GM23338 (cell line): ENCODE results near the gene CLSTN2. TPM values are rescaled to one million over a fixed set of nuclear protein-coding genes. Genes with fewer than 3 reads are reported as not detected.

Source experiments
- ATAC-seq: fragments of 200-7000 bp; cut with Tn5 transposase; 3 replicates; pipeline ENCODE4 v1.9.1; 2020
- DNase-seq: peaks from one replicate; pipeline ENCODE4 v3.0.0-alpha.2; 2015; ENCODE audit warnings: low spot score
- H2AFZ ChIP-seq: fragments of 200-600 bp; sonication (generic); 2 replicates; pipeline ENCODE4 v1.8.0; 2016; ENCODE audit warnings: antibody characterized with exemption, mild to moderate bottlenecking, moderate library complexity
- H3F3A ChIP-seq: fragments of 200-600 bp; sonication (generic); replicated peaks from 2 replicates; pipeline ENCODE4 v1.8.0; 2017; ENCODE audit warnings: antibody characterized with exemption, mixed run types, low read depth
- H3K27ac ChIP-seq: fragments of 200-600 bp; sonication (generic); 2 replicates; pipeline ENCODE4 v1.6.1; 2016; ENCODE audit warnings: low read depth
- H3K27me3 ChIP-seq: fragments of 200-600 bp; sonication (generic); 2 replicates; pipeline ENCODE4 v1.8.0; 2016; ENCODE audit warnings: mild to moderate bottlenecking, mixed run types, moderate library complexity; ENCODE audit not compliant: insufficient read depth
- H3K36me3 ChIP-seq: fragments of 200-600 bp; sonication (generic); 2 replicates; pipeline ENCODE4 v1.8.0; 2016; ENCODE audit warnings: mild to moderate bottlenecking; ENCODE audit not compliant: insufficient read depth
- H3K4me1 ChIP-seq: fragments of 200-600 bp; sonication (generic); 2 replicates; pipeline ENCODE4 v1.8.0; 2016; ENCODE audit warnings: mild to moderate bottlenecking, moderate library complexity; ENCODE audit not compliant: insufficient read depth
- H3K4me2 ChIP-seq: fragments of 200-600 bp; sonication (generic); 2 replicates; pipeline ENCODE4 v1.7.1; 2017; ENCODE audit warnings: mixed run types
- H3K4me3 ChIP-seq: fragments of 200-600 bp; sonication (generic); 2 replicates; pipeline ENCODE4 v1.6.1; 2016; ENCODE audit warnings: mixed run types
- H3K79me2 ChIP-seq: fragments of 200-600 bp; sonication (generic); replicated peaks from 2 replicates; pipeline ENCODE4 v1.8.0; 2017; ENCODE audit warnings: mild to moderate bottlenecking; ENCODE audit not compliant: insufficient read depth
- H3K9me2 ChIP-seq: fragments of 200-600 bp; sonication (generic); 2 replicates; pipeline ENCODE4 v1.8.0; 2017; ENCODE audit not compliant: insufficient read depth
- H4K20me1 ChIP-seq: fragments of 200-600 bp; sonication (generic); replicated peaks from 2 replicates; pipeline ENCODE4 v1.8.0; 2017; ENCODE audit warnings: mild to moderate bottlenecking; ENCODE audit not compliant: insufficient read depth
- H3K27ac Mint-ChIP-seq: 2 replicates; pipeline ENCODE4 v1.8.0; 2020; ENCODE audit warnings: inconsistent platforms, mild to moderate bottlenecking, moderate library complexity, mixed read lengths
- H3K27me3 Mint-ChIP-seq: 3 replicates; pipeline ENCODE4 v1.8.0; 2022; ENCODE audit warnings: low read depth, mild to moderate bottlenecking, moderate library complexity, mixed read lengths, inconsistent platforms; ENCODE audit not compliant: insufficient read depth, poor library complexity
- H3K36me3 Mint-ChIP-seq: 3 replicates; pipeline ENCODE4 v1.8.0; 2021; ENCODE audit warnings: low read depth, mild to moderate bottlenecking, inconsistent platforms, moderate library complexity, mixed read lengths
- H3K4me1 Mint-ChIP-seq: 3 replicates; pipeline ENCODE4 v1.8.0; 2020; ENCODE audit warnings: mild to moderate bottlenecking, inconsistent platforms, mixed read lengths
- H3K4me3 Mint-ChIP-seq: 3 replicates; pipeline ENCODE4 v1.8.0; 2021; ENCODE audit warnings: moderate library complexity, mild to moderate bottlenecking, inconsistent platforms, mixed read lengths
- H3K9me3 Mint-ChIP-seq: 3 replicates; pipeline ENCODE4 v1.8.0; 2020; ENCODE audit warnings: moderate library complexity, mild to moderate bottlenecking, inconsistent platforms, mixed read lengths
- EZH2phosphoT487 ChIP-seq: fragments of 200-600 bp; sonication (generic); IDR thresholded peaks from one replicate; pipeline ENCODE4 v1.8.1; 2018; ENCODE audit warnings: antibody characterized with exemption; ENCODE audit not compliant: unreplicated experiment
- POLR2AphosphoS5 ChIP-seq: IDR thresholded peaks from 2 replicates; pipeline ENCODE4 v1.6.1; 2016; ENCODE audit warnings: antibody characterized with exemption, low read depth
- ZNF114 ChIP-seq: fragments of 250-450 bp; sonication (Bioruptor Pico); IDR thresholded peaks from 2 replicates; pipeline ENCODE4 v1.5.0; 2020; ENCODE audit warnings: mild to moderate bottlenecking, moderate library complexity
- polyA plus RNA-seq: library from polyadenylated mRNA; unstranded; fragments of >200 nt; fragmentation: Nextera tagmentation; extraction: Ambion mirVana; gene quantifications from 2 replicates; pipeline ENCODE4 v1.2.1, GENCODE V29; 2016
- total RNA-seq: library from RNA; depleted of rRNA; stranded (reverse); fragments of >200 nt; shearing (Covaris generic); gene quantifications from 2 replicates; pipeline ENCODE4 v1.2.3, GENCODE V29; 2014
- TF ChIP-seq, protein P1 (sequence below), 2 experiments: fragments of 200-600 bp in 1 of 2; sonication (generic) in 1 of 2; conservative IDR thresholded peaks; 2 replicates each; pipeline versions ENCODE4 v1.5.1 to v1.6.1; 2016 to 2017; ENCODE audit warnings: antibody characterized with exemption in 2 of 2, low read depth in 2 of 2, mild to moderate bottlenecking in 2 of 2, moderate library complexity in 1 of 2
- TF ChIP-seq, protein P2 (sequence below): IDR thresholded peaks from one replicate; pipeline ENCODE4 v1.6.1; 2018; ENCODE audit warnings: antibody characterized with exemption; ENCODE audit not compliant: unreplicated experiment
- TF ChIP-seq, protein P3 (sequence below): IDR thresholded peaks from 2 replicates; pipeline ENCODE4 v1.6.1; 2016; ENCODE audit warnings: antibody characterized with exemption

CLSTN2 gene
- total and polyA plus RNA-seq, 2 experiments from 2014 or later: 0.11 to 0.83 TPM

DNA sequence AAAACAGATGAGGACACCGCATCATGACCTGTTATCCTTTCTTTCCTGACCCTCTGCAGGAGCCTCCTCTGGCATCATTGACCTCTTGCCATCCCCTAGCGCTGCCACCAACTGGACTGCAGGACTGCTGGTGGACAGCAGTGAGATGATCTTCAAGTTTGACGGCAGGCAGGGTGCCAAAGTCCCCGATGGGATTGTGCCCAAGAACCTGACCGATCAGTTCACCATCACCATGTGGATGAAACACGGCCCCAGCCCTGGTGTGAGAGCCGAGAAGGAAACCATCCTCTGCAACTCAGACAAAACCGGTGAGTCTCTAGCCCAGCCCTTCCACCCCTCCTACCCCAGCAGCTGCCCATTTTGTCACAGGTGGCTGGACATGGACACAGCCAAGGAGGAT, 524.5 kb downstream of the CLSTN2 start (continued):
- TF ChIP-seq, protein P1, sequence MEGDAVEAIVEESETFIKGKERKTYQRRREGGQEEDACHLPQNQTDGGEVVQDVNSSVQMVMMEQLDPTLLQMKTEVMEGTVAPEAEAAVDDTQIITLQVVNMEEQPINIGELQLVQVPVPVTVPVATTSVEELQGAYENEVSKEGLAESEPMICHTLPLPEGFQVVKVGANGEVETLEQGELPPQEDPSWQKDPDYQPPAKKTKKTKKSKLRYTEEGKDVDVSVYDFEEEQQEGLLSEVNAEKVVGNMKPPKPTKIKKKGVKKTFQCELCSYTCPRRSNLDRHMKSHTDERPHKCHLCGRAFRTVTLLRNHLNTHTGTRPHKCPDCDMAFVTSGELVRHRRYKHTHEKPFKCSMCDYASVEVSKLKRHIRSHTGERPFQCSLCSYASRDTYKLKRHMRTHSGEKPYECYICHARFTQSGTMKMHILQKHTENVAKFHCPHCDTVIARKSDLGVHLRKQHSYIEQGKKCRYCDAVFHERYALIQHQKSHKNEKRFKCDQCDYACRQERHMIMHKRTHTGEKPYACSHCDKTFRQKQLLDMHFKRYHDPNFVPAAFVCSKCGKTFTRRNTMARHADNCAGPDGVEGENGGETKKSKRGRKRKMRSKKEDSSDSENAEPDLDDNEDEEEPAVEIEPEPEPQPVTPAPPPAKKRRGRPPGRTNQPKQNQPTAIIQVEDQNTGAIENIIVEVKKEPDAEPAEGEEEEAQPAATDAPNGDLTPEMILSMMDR (conservative IDR thresholded peaks at IDR 0.05; ENCODE audit: low read depth in 2 of 2): no peak
- TF ChIP-seq, protein P2, sequence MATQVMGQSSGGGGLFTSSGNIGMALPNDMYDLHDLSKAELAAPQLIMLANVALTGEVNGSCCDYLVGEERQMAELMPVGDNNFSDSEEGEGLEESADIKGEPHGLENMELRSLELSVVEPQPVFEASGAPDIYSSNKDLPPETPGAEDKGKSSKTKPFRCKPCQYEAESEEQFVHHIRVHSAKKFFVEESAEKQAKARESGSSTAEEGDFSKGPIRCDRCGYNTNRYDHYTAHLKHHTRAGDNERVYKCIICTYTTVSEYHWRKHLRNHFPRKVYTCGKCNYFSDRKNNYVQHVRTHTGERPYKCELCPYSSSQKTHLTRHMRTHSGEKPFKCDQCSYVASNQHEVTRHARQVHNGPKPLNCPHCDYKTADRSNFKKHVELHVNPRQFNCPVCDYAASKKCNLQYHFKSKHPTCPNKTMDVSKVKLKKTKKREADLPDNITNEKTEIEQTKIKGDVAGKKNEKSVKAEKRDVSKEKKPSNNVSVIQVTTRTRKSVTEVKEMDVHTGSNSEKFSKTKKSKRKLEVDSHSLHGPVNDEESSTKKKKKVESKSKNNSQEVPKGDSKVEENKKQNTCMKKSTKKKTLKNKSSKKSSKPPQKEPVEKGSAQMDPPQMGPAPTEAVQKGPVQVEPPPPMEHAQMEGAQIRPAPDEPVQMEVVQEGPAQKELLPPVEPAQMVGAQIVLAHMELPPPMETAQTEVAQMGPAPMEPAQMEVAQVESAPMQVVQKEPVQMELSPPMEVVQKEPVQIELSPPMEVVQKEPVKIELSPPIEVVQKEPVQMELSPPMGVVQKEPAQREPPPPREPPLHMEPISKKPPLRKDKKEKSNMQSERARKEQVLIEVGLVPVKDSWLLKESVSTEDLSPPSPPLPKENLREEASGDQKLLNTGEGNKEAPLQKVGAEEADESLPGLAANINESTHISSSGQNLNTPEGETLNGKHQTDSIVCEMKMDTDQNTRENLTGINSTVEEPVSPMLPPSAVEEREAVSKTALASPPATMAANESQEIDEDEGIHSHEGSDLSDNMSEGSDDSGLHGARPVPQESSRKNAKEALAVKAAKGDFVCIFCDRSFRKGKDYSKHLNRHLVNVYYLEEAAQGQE: no peak
- TF ChIP-seq, protein P3, sequence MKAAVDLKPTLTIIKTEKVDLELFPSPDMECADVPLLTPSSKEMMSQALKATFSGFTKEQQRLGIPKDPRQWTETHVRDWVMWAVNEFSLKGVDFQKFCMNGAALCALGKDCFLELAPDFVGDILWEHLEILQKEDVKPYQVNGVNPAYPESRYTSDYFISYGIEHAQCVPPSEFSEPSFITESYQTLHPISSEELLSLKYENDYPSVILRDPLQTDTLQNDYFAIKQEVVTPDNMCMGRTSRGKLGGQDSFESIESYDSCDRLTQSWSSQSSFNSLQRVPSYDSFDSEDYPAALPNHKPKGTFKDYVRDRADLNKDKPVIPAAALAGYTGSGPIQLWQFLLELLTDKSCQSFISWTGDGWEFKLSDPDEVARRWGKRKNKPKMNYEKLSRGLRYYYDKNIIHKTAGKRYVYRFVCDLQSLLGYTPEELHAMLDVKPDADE: no peak
- no peak for TF ChIP-seq POLR2AphosphoS5

DNA sequence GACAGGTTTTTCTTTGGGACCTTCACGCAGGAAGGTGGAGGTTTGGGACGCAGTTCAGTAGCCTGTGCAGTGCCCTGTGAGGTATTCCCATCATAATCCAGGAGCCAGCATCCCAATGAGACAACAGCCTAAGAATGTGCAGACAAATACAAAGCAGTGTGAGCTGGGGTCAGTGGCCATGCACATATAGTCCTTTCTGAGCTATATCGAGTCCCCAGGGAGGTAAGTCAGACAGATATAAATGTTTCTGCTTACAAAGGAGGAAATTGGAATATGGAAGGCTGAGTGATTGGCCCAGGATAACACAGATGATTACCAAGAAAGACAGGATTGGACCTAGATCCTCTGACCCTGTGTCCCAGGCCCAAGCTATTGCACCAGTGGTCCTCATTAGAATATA, 526.3 kb downstream of the CLSTN2 start:
- Histone ChIP-seq H3K36me3 (no peaks in the 10 kb centered on the region), H3K4me2 (no peak overlapping the region), H3K9me2 (peaks cover 2% of the 10 kb centered on the region; the same call in 1 of the 2 replicates), H3K4me3 (no peak overlapping the region), H3K27me3 (no peaks in the 10 kb centered on the region), H3K4me1 (no peaks in the 10 kb centered on the region), H2AFZ (no peak overlapping the region), H4K20me1 (no peaks in the 10 kb centered on the region), H3F3A (no peaks in the 10 kb centered on the region), H3K27ac (no peak overlapping the region), H3K79me2 (no peaks in the 10 kb centered on the region)
- ATAC-seq (no peak), DNase-seq (no peak)
- Mint-ChIP-seq H3K27me3 (no peaks in the 10 kb centered on the region), H3K9me3 (no peaks in the 10 kb centered on the region; the same call in 2 of the 3 replicates), H3K27ac (no peak overlapping the region), H3K4me3 (no peak overlapping the region), H3K4me1 (no peaks in the 10 kb centered on the region), H3K36me3 (no peaks in the 10 kb centered on the region)
- TF ChIP-seq ZNF114 (no peak), EZH2phosphoT487 (no peak)
- TF ChIP-seq, protein P3: no peak
